22Rv1 (cell line): ENCODE results near the gene FERMT2.

Source experiments
- H3K27ac ChIP-seq: fragments of 450-650 bp; 2 replicates; pipeline ENCODE4 v1.5.1; 2017
- CTCF ChIP-seq: fragments of 450-650 bp; IDR thresholded peaks from 2 replicates; pipeline ENCODE4 v1.5.1; 2017; ENCODE audit warnings: mild to moderate bottlenecking
- ZFX ChIP-seq: fragments of 450-650 bp; IDR thresholded peaks from 2 replicates; pipeline ENCODE4 v1.6.1; 2017; ENCODE audit warnings: antibody characterized with exemption, borderline replicate concordance

FERMT2 gene

GRCh38 chr14:52876806-52877205 is 74.0 kb downstream of the FERMT2 start:
- TF ChIP-seq CTCF (no peak), ZFX (no peak)
- H3K27ac ChIP-seq = no peak overlapping the region

GRCh38 chr14:52876311-52876710 is 74.5 kb downstream of the FERMT2 start:
- no peak for TF ChIP-seq CTCF
- TF ChIP-seq ZFX = no peak
- no peak overlapping the region for H3K27ac ChIP-seq

GRCh38 chr14:52875707-52876106 is 75.1 kb downstream of the FERMT2 start:
- H3K27ac ChIP-seq = no peak overlapping the region
- TF ChIP-seq CTCF = no peak
- TF ChIP-seq ZFX = no peak

- no peak overlapping the region for H3K27ac ChIP-seq
- no peak for TF ChIP-seq CTCF
- TF ChIP-seq ZFX = no peak
Observed at GRCh38 chr14:52874389-52874788, 76.5 kb downstream of the FERMT2 start.

GRCh38 chr14:52873694-52874093 is 77.2 kb downstream of the FERMT2 start:
- no peak for TF ChIP-seq ZFX
- no peak for TF ChIP-seq CTCF
- H3K27ac ChIP-seq = no peak overlapping the region

- H3K27ac ChIP-seq = no peak overlapping the region
- TF ChIP-seq ZFX = no peak
- no peak for TF ChIP-seq CTCF
Observed at GRCh38 chr14:52873065-52873464, 77.8 kb downstream of the FERMT2 start.

GRCh38 chr14:52871606-52872005 is 79.2 kb downstream of the FERMT2 start:
- no peak overlapping the region for H3K27ac ChIP-seq
- TF ChIP-seq CTCF (no peak), ZFX (no peak)
